Epithelial cell of esophagus (primary cell): ENCODE measurements around the gene PCDHGA11.
"Not testable (repeated sequence)": the region's sequence is repeated elsewhere in the genome, so short reads cannot be mapped to it uniquely, and the experiment has no call there.

Source experiments
- DNase-seq: peaks from one replicate; pipeline ENCODE4 v3.0.0; 2010; ENCODE audit warnings: low read depth
- H3K4me3 ChIP-seq: 2 replicates; pipeline ENCODE4 v1.5.1; 2011; ENCODE audit warnings: mild to moderate bottlenecking, low read length, control low read depth
- CTCF ChIP-seq: IDR thresholded peaks from 2 replicates; pipeline ENCODE4 v1.5.1; 2011; ENCODE audit warnings: low read depth, mild to moderate bottlenecking, low read length, control low read depth, inconsistent platforms; ENCODE audit not compliant: insufficient read depth; ENCODE audit errors: missing control alignments

PCDHGA11 gene

GRCh38 chr5:141393267-141393666 is 27.6 kb upstream of the PCDHGA11 start:
- TF ChIP-seq CTCF, result no peak
- no peak for DNase-seq
- no peak overlapping the region for H3K4me3 ChIP-seq

- DNase-seq, H3K4me3 ChIP-seq: not testable (repeated sequence)
Measured at GRCh38 chr5:141394401-141395187, 26.3 kb upstream of the PCDHGA11 start.

GRCh38 chr5:141397756-141398551 is 22.9 kb upstream of the PCDHGA11 start, which contains the start of gene PCDHGB5:
Gene PCDHGB5 (plus strand): TSS chr5:141397947. CDS start chr5:141398128, 181 bp downstream.
- peak; percentile 59 for DNase-seq
- peak; percentile 66 for TF ChIP-seq CTCF
- H3K4me3 ChIP-seq, result peak within 1 kb of the TSS; percentile 48

GRCh38 chr5:141398608-141399007 is 22.2 kb upstream of the PCDHGA11 start:
- no peak overlapping the region for H3K4me3 ChIP-seq
- TF ChIP-seq CTCF, result no peak
- DNase-seq, result no peak

- TF ChIP-seq CTCF, result no peak
- no peak for DNase-seq
- no peak overlapping the region for H3K4me3 ChIP-seq
Measured at GRCh38 chr5:141399555-141400258, 21.1 kb upstream of the PCDHGA11 start.

- peak; percentile 51 for DNase-seq
- peak; percentile 58 for TF ChIP-seq CTCF
- peak within 1 kb of the TSS; percentile 34 for H3K4me3 ChIP-seq
Measured at GRCh38 chr5:141402553-141403243, 18.2 kb upstream of the PCDHGA11 start, which contains the start of gene PCDHGA9. Gene PCDHGA9 (plus strand): TSS chr5:141402778. CDS start chr5:141402953, 175 bp downstream.
